GM20000 (cell line): ENCODE data around the gene SEC22C.

ENCODE experiments used
- DNase-seq: peaks from one replicate; pipeline ENCODE4 v3.0.0; 2012; ENCODE audit warnings: low spot score
- CTCF ChIP-seq: IDR thresholded peaks from 2 replicates; pipeline ENCODE4 v1.5.1; 2012; ENCODE audit warnings: mild to moderate bottlenecking, control low read depth; ENCODE audit errors: extremely low read depth, missing control alignments

SEC22C gene

GRCh38 chr3:42501321-42501680 is 80.5 kb downstream of the SEC22C start:
- no peak for DNase-seq
- TF ChIP-seq CTCF, result no peak

- no peak for TF ChIP-seq CTCF
- no peak for DNase-seq
Observed at GRCh38 chr3:42500909-42501308, 80.9 kb downstream of the SEC22C start.

- no peak for DNase-seq
- TF ChIP-seq CTCF, result no peak
Observed at GRCh38 chr3:42500091-42500490, 81.7 kb downstream of the SEC22C start.

GRCh38 chr3:42499478-42499871 is 82.3 kb downstream of the SEC22C start:
- TF ChIP-seq CTCF, result no peak
- no peak for DNase-seq

GRCh38 chr3:42498791-42499477 is 82.8 kb downstream of the SEC22C start:
- DNase-seq, result no peak
- TF ChIP-seq CTCF, result no peak

GRCh38 chr3:42498034-42498433 is 83.7 kb downstream of the SEC22C start:
- no peak for DNase-seq
- TF ChIP-seq CTCF, result no peak
